K562 (cell line): ENCODE measurements around the gene ZNF462. TPM values are rescaled to one million over a fixed set of nuclear protein-coding genes. Genes with fewer than 3 reads are reported as not detected.

ENCODE experiments used
- ATAC-seq: fragments of 200-7000 bp; cut with Tn5 transposase; 3 replicates; pipeline ENCODE4 v1.9.1; 2020; ENCODE audit warnings: moderate library complexity
- BruUV-seq: library from RNA; stranded (reverse); fragments of 400-500 nt; replicated peaks from 2 replicates; lab custom pipeline; 2021; lab: Mats Ljungman, UMichigan
- CTCF ChIA-PET: fragments of 300-600 bp; formaldehyde crosslinking; extraction: SDS; loops from one replicate; lab custom pipeline; 2021; ENCODE audit warnings: low intra/inter-chr PET ratio; lab: Yijun Ruan, JAX
- POLR2A ChIA-PET: fragments of 300-600, 350-650 bp; sonication (Branson Sonifier 250); formaldehyde crosslinking; extraction: SDS; loops from one replicate; lab custom pipeline; 2021; ENCODE audit warnings: antibody characterized with exemption, inconsistent platforms; lab: Yijun Ruan, JAX
- DNase-seq, 4 experiments: peaks; one replicate each; pipeline versions ENCODE4 v3.0.0 to v3.0.0-alpha.2; 2011 to 2018; ENCODE audit warnings: low spot score in 3 of 4, mixed read lengths in 3 of 4; ENCODE audit errors: extremely low read depth in 1 of 4
- FAIRE-seq: peaks from 2 replicates; lab custom pipeline; 2011; peaks lifted over from hg19 to GRCh38; lab: Jason Lieb, UNC
- H2AFZ ChIP-seq: 2 replicates; pipeline ENCODE4 v1.6.0; 2011; ENCODE audit warnings: low read depth, low read length, control low read depth, inconsistent platforms
- H3K27ac ChIP-seq: fragments of 200-600 bp; 3 replicates; pipeline ENCODE4 v1.8.0; 2011; ENCODE audit warnings: low read depth, mild to moderate bottlenecking, control low read depth, inconsistent platforms, low read length, moderate library complexity, mixed read lengths; ENCODE audit errors: extremely low read depth
- H3K27me3 ChIP-seq, 2 experiments: fragments of 300-600 bp in 1 of 2; 2 replicates in 1 of 2; 3 replicates in 1 of 2; pipeline versions ENCODE4 v1.6.0 to v1.8.0; 2011; ENCODE audit warnings: inconsistent platforms in 2 of 2, low read length in 2 of 2, mild to moderate bottlenecking in 1 of 2, mixed read lengths in 1 of 2, moderate library complexity in 1 of 2; ENCODE audit not compliant: control insufficient read depth in 2 of 2, insufficient read depth in 2 of 2
- H3K36me3 ChIP-seq: fragments of 300-600 bp; 3 replicates; pipeline ENCODE4 v1.8.0; 2011; ENCODE audit warnings: mild to moderate bottlenecking, low read length, inconsistent platforms; ENCODE audit not compliant: control insufficient read depth, insufficient read depth
- H3K4me1 ChIP-seq, 2 experiments: fragments of 200-600 bp in 1 of 2; replicated peaks in 1 of 2; 2 replicates in 1 of 2; 3 replicates in 1 of 2; pipeline versions ENCODE4 v1.5.1 to v1.8.0; 2011; ENCODE audit warnings: inconsistent platforms in 2 of 2, low read length in 2 of 2, mild to moderate bottlenecking in 1 of 2, mixed read lengths in 1 of 2, moderate library complexity in 1 of 2; ENCODE audit not compliant: control insufficient read depth in 2 of 2, insufficient read depth in 2 of 2
- H3K4me2 ChIP-seq: 2 replicates; pipeline ENCODE4 v1.6.1; 2011; ENCODE audit warnings: low read length, control low read depth, inconsistent platforms, mixed read lengths; ENCODE audit not compliant: insufficient read depth
- H3K4me3 ChIP-seq: fragments of 200-600 bp; sonication (generic), shearing (Covaris generic); 2 replicates; pipeline ENCODE4 v1.5.1; 2016; ENCODE audit warnings: control low read depth, inconsistent platforms
- H3K79me2 ChIP-seq: fragments of 200-600 bp; 3 replicates; pipeline ENCODE4 v1.8.0; 2011; ENCODE audit warnings: low read length, inconsistent platforms; ENCODE audit not compliant: control insufficient read depth, insufficient read depth
- H3K9ac ChIP-seq, 2 experiments: 2 replicates each; pipeline versions ENCODE4 v1.6.0 to v1.6.1; 2011; ENCODE audit warnings: low read depth in 2 of 2, low read length in 2 of 2, control low read depth in 1 of 2, inconsistent platforms in 1 of 2, mild to moderate bottlenecking in 1 of 2, mixed read lengths in 1 of 2; ENCODE audit not compliant: insufficient read depth in 1 of 2
- H3K9me1 ChIP-seq: one replicate; pipeline ENCODE4 v1.6.0; 2011; ENCODE audit warnings: inconsistent platforms, mild to moderate bottlenecking, low read length, moderate library complexity; ENCODE audit not compliant: control insufficient read depth, insufficient read depth
- H3K9me3 ChIP-seq: replicated peaks from 2 replicates; pipeline ENCODE4 v1.5.1; 2011; ENCODE audit warnings: low read depth, low read length, inconsistent platforms; ENCODE audit not compliant: control insufficient read depth, insufficient read depth
- H4K20me1 ChIP-seq: replicated peaks from 2 replicates; pipeline ENCODE4 v1.6.1; 2011; ENCODE audit warnings: low read length, inconsistent platforms, mixed read lengths; ENCODE audit not compliant: control insufficient read depth, insufficient read depth
- WGBS: fragments of 100-300 bp; shearing (Covaris generic); methylation state at CpG from one replicate; pipeline ENCODE4 v1.1.6; 2016; ENCODE audit warnings: low coverage, mixed read lengths; ENCODE audit not compliant: insufficient coverage; ENCODE audit errors: missing lambda C conversion rate; 5-methylcytosine and 5-hydroxymethylcytosine counted together
- in situ Hi-C: fragments of 300-500 bp; cut with MboI; formaldehyde crosslinking; loops from 4 replicates; pipeline ENCODE4 v1.15.0; 2018; ENCODE audit warnings: inconsistent platforms, mixed read lengths
- intact Hi-C: fragments of 100-400 bp; cut with micrococcal nuclease; formaldehyde crosslinking; loops from 2 replicates; pipeline ENCODE4 v1.14.2; 2022
- polyA plus RNA-seq, 8 experiments: library from polyadenylated mRNA; depleted of rRNA in 4 of 8; stranded (reverse) in 5 of 8; unstranded in 3 of 8; fragments of >200 nt; fragmentation: Nextera tagmentation in 2 of 8; fragmentation: Illumina TruSeq in 1 of 8; extraction: Ambion mirVana in 2 of 8; extraction: Trizol in 1 of 8; gene quantifications; 2 replicates each; pipeline versions ENCODE4 v1.2.1 to v1.2.3, GENCODE V29; 2011 to 2014; ENCODE audit warnings: inconsistent platforms in 1 of 8, missing spikeins in 1 of 8
- total RNA-seq, 7 experiments: library from RNA; depleted of rRNA in 6 of 7; stranded (reverse); fragments of >200 nt in 6 of 7; fragmentation: Illumina TruSeq in 2 of 7; extraction: Trizol in 2 of 7; gene quantifications; 2 replicates each; pipeline versions ENCODE4 v1.2.1 to v1.2.3, GENCODE V29; 2011 to 2021; ENCODE audit warnings: low replicate concordance in 1 of 7
- TF ChIP-seq, protein P1 (sequence below): fragments of 250-450 bp; sonication (Bioruptor Pico); IDR thresholded peaks from 2 replicates; pipeline ENCODE4 v1.4.0; 2020; ENCODE audit warnings: mild to moderate bottlenecking, moderate library complexity, borderline replicate concordance

Gene ZNF462
- total and polyA plus RNA-seq, 9 of the 15 experiments (the other 6 are each of a cell fraction or from before 2014, with no cell fraction given) = 0.20 TPM; not detected in 8

DNA sequence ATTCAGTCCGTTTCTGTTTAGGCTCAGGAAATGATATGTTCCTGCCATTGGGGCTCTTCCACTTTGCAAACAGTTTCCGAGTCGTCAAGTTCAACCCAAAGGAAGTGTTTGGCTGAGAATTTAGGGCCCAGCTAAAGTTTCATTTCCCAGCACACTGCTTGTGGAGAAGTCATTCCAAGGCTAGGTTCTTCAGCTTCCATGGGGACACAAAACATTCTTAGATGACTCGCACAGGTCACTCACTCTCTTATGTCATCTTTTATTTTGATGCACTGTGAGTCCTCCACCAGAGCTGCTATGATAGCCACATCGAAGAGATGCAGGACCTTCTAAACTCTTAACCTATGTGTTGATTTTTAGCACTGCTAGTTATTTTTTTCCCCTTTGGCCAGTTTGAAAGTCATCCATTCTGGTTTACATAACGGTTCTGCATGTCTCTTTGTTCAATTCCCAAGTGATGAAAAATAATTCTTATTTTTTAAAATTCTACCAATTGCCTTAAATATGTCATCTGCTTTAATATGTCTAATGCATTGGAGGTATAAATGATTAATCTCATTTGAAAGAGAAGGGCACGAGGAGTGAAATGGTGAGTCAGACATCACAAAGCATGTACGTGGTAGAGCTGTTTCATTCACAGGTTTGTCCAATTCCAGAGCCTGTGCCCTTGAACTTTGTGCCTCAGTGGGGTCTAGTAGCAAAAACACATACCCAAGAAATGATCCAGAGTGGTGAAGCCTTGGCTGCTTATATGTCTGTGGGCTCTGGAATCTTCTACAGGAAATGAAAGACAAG lies 84.3 kb downstream of the ZNF462 start:
- H3K36me3 ChIP-seq = no peaks in the 10 kb centered on the region
- no peak overlapping the region for H3K9ac ChIP-seq
- TF ChIP-seq, protein P1, sequence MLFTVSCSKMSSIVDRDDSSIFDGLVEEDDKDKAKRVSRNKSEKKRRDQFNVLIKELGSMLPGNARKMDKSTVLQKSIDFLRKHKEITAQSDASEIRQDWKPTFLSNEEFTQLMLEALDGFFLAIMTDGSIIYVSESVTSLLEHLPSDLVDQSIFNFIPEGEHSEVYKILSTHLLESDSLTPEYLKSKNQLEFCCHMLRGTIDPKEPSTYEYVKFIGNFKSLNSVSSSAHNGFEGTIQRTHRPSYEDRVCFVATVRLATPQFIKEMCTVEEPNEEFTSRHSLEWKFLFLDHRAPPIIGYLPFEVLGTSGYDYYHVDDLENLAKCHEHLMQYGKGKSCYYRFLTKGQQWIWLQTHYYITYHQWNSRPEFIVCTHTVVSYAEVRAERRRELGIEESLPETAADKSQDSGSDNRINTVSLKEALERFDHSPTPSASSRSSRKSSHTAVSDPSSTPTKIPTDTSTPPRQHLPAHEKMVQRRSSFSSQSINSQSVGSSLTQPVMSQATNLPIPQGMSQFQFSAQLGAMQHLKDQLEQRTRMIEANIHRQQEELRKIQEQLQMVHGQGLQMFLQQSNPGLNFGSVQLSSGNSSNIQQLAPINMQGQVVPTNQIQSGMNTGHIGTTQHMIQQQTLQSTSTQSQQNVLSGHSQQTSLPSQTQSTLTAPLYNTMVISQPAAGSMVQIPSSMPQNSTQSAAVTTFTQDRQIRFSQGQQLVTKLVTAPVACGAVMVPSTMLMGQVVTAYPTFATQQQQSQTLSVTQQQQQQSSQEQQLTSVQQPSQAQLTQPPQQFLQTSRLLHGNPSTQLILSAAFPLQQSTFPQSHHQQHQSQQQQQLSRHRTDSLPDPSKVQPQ (CRISPR knock-in tag) = no peak
- TF ChIP-seq, all 486 proteins: peak for 0
- BruUV-seq = no TSS peak
- DNase-seq (no peak), FAIRE-seq (no peak), ATAC-seq (no peak)
- H4K20me1 ChIP-seq = no peaks in the 10 kb centered on the region
- no peaks in the 10 kb centered on the region; the same call in 1 of the 2 replicates for H3K9me3 ChIP-seq
- intact Hi-C loops = no loop called here
- no peak overlapping the region for H3K4me2 ChIP-seq
- H3K27me3 ChIP-seq = no peaks in the 10 kb centered on the region
- POLR2A ChIA-PET = no interaction called here
- in situ Hi-C loops = no loop called here
- under 1% methylated on average over 8 of the region's 8 CpGs for WGBS
- no peak overlapping the region for H3K4me3 ChIP-seq
- no peaks in the 10 kb centered on the region for H3K4me1 ChIP-seq
- no peaks in the 10 kb centered on the region for H3K9me1 ChIP-seq
- no peaks in the 10 kb centered on the region for H3K79me2 ChIP-seq
- no peak overlapping the region for H3K27ac ChIP-seq
- no peak overlapping the region for H2AFZ ChIP-seq
- CTCF ChIA-PET = no interaction called here
